ENCODE data around the gene HAUS8.

DNA sequence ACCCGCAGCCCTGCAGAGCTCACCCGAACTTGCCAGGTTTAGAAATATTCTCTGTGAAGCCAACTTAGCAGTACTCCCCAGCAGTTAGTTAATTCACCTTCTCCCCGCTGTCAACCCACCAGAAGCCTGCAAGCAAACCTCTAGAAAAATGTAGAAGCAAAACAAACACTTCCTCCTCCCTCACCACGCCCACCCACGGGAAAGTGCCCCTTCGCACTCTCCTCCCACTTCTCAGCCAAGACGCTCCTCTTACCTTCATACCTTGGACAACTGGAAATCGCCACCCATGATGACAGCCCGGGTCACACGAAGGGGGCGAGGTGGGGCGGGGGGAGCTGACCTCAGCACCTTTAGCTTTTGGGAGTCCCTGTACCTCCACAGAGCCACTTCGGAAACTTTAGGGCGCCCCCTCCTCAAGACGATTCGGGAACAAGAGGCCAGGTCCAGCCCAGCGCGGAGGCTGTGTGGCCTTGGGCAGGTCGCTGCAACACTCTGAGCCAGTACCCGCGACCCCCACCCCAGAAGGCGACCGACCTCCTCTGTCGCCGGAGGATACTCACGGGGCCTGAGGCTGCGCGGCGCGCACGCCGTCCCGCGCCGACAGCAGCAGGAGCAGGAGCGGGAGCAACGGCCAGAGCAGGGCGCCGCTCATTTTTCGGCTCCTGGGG lies 49.1 kb downstream of the HAUS8 start:
- no peak for TF ChIP-seq REST (IDR thresholded peaks at IDR 0.05; ENCODE audit: insufficient read depth in 1 of 2, low read depth in 2 of 2, low read length in 2 of 2)
- no peak for TF ChIP-seq POLR2AphosphoS5 (IDR thresholded peaks at IDR 0.05; ENCODE audit: low read depth, low read length)
- no peak for TF ChIP-seq TAF1 (IDR thresholded peaks at IDR 0.05; ENCODE audit: borderline replicate concordance, insufficient read depth, low read length)
- no peak for TF ChIP-seq SIN3A (IDR thresholded peaks at IDR 0.05; ENCODE audit: borderline replicate concordance, insufficient read depth, low read length)
- TF ChIP-seq FOXP2 (optimal IDR thresholded peaks at IDR 0.05; ENCODE audit: borderline replicate concordance, extremely low read depth, extremely low read length, insufficient read depth) = no peak
